ENCODE measurements around the gene RSF1. TPM values are rescaled to one million over a fixed set of nuclear protein-coding genes. Genes with fewer than 3 reads are reported as not detected.

Gene RSF1
- total RNA-seq, 1 donor from 2014 or later, result 68.8 TPM

DNA sequence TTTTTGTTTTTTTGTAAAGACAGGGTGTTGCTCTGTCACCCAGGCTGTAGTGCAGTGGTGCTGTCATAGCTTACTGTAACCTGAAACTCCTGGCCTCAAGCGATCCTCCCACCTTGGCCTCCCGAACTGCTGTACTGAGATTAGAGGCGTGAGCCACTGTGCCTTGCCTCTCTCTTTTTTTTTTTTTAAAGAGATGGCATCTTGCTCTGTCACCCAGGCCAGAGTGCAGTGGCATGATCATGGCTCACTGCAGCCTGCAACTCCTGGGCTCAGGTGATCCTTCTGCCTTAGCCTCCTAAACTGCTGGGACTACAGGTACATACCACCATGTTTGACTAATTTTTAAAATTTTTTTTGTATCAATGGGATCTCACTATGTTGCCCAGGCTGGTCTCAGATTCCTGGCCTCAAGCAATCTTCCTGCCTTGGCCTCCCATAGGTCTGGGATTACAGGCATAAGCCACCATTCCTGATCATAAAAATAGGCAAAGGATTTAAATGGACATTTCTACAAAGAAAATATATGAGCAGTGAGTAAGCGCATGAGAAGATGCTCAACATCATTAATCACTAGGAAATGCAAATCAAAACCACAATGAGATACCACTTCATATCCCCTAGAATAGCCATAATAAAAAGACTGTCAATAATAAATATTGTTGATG, 165.6 kb downstream of the RSF1 start:
- H3K27me3 Mint-ChIP-seq, result no peaks in the 10 kb centered on the region
- ChIA-PET POLR2A (interaction anchor here (0.6 to 0.7 kb wide), 2 partner anchors 41 to 499 kb away, joined by 3 read pairs; no protein-coding TSS in a partner anchor), CTCF (no interaction called here)
- H3K27ac Mint-ChIP-seq, result no peak overlapping the region
- no peak for DNase-seq
- H3K9me3 Mint-ChIP-seq, result no peaks in the 10 kb centered on the region
- no peaks in the 10 kb centered on the region for H3K36me3 Mint-ChIP-seq (ENCODE audit: low read depth)
- intact Hi-C loops (cut with micrococcal nuclease), result no loop called here
- TF ChIP-seq, protein P1, sequence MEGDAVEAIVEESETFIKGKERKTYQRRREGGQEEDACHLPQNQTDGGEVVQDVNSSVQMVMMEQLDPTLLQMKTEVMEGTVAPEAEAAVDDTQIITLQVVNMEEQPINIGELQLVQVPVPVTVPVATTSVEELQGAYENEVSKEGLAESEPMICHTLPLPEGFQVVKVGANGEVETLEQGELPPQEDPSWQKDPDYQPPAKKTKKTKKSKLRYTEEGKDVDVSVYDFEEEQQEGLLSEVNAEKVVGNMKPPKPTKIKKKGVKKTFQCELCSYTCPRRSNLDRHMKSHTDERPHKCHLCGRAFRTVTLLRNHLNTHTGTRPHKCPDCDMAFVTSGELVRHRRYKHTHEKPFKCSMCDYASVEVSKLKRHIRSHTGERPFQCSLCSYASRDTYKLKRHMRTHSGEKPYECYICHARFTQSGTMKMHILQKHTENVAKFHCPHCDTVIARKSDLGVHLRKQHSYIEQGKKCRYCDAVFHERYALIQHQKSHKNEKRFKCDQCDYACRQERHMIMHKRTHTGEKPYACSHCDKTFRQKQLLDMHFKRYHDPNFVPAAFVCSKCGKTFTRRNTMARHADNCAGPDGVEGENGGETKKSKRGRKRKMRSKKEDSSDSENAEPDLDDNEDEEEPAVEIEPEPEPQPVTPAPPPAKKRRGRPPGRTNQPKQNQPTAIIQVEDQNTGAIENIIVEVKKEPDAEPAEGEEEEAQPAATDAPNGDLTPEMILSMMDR (IDR thresholded peaks at IDR 0.05), result no peak
- ATAC-seq (ENCODE audit: low read depth), result no peak
- peaks cover 2% of the 10 kb centered on the region for H3K4me1 Mint-ChIP-seq
- H3K4me3 Mint-ChIP-seq, result no peak overlapping the region

DNA sequence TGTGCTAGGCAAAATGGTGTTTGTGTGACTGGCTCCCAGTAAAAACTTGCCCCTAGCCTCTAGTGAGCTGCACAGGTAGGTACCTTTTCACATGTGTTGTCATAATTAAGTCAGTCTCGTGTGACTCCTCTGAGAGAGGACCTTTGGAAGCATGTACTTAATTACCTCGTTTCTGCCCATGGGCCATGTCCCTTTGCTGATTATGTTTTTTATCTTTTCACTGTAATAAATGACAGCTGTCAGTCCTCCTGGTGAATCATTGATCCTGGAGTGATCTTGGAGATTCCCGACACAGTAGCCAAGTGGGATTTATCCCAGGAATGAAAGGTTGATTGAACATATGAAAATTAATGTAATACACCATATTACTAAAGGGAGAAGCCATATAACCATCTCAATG, 170.4 kb downstream of the RSF1 start:
- CTCF ChIA-PET, result no interaction called here
- no peak overlapping the region for H3K4me3 Mint-ChIP-seq
- DNase-seq (no peak), ATAC-seq (ENCODE audit: low read depth) (no peak)
- H3K4me1 Mint-ChIP-seq, result no peaks in the 10 kb centered on the region
- intact Hi-C loops (cut with micrococcal nuclease), result no loop called here
- TF ChIP-seq, protein P1 (IDR thresholded peaks at IDR 0.05), result no peak
- H3K27me3 Mint-ChIP-seq, result peaks cover 4% of the 10 kb centered on the region
- no peaks in the 10 kb centered on the region for H3K9me3 Mint-ChIP-seq
- no peak overlapping the region for H3K27ac Mint-ChIP-seq
- POLR2A ChIA-PET, result no interaction called here
- H3K36me3 Mint-ChIP-seq (ENCODE audit: low read depth), result no peaks in the 10 kb centered on the region

DNA sequence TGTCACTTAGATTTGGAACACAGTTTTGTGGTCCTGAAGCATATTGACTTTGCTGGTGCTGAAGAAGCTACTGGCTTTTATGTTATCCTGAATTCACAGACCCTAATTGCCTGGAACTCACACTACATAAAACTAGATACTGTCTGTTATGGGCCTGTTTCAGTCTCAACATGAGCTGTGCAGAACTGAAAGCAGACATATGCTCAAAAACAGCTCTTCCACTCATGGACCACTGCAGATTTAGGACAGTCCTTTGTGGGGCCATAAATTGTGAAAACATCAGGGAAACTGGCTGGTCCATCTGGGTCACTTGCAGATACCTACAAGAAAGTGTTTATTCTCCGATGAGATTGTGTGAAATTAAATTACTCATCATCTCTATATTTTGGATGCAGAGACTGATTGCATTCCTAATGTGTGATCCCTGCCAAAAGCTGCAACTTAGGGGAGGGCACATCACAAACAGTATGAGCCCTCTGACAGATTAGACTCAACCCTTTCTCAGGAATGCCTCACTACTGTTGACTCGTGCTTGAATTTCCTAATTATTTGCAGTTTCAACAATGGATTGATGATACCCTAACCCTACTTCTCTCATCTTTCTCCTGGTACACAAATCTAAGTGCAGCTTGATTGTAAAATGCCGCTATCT, 172.7 kb downstream of the RSF1 start:
- DNase-seq (no peak), ATAC-seq (ENCODE audit: low read depth) (no peak)
- H3K27ac Mint-ChIP-seq, result no peak overlapping the region
- H3K36me3 Mint-ChIP-seq (ENCODE audit: low read depth), result no peaks in the 10 kb centered on the region
- TF ChIP-seq, protein P1 (IDR thresholded peaks at IDR 0.05), result no peak
- ChIA-PET CTCF (interaction anchor here (1.0 kb wide), 1 partner anchor 99 kb away, joined by 3 read pairs; no protein-coding TSS in a partner anchor), POLR2A (no interaction called here)
- H3K27me3 Mint-ChIP-seq, result peaks cover 4% of the 10 kb centered on the region
- H3K9me3 Mint-ChIP-seq, result no peaks in the 10 kb centered on the region
- H3K4me3 Mint-ChIP-seq, result no peak overlapping the region
- intact Hi-C loops (cut with micrococcal nuclease), result no loop called here
- H3K4me1 Mint-ChIP-seq, result no peaks in the 10 kb centered on the region

DNA sequence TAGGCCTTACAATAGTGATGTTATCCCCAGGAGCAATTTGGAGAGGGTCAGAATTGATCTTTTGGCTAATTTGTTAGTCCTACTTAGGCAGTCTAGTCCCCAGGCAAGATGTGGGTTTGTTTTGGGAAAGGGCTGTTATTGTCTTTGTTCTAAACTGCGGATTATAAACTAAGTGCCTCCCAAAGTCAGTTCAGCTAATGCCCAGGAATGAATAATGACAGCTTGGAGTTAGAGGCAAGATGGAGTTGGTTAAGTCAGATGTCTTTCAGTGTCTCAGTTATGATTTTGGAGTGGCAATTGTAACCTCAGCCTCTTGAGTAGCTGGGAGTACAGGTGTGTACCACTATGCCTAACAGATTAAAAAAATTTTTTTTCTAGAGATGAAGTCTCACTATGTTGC, 175.6 kb downstream of the RSF1 start:
- DNase-seq, result no peak
- intact Hi-C loops (cut with micrococcal nuclease), result no loop called here
- ChIA-PET POLR2A (no interaction called here), CTCF (no interaction called here)
- H3K27ac Mint-ChIP-seq, result no peak overlapping the region
- H3K9me3 Mint-ChIP-seq, result no peaks in the 10 kb centered on the region
- H3K4me1 Mint-ChIP-seq, result no peaks in the 10 kb centered on the region
- no peak overlapping the region for H3K4me3 Mint-ChIP-seq
- TF ChIP-seq, protein P1 (IDR thresholded peaks at IDR 0.05), result no peak
- peaks cover 4% of the 10 kb centered on the region for H3K27me3 Mint-ChIP-seq
- no peaks in the 10 kb centered on the region for H3K36me3 Mint-ChIP-seq (ENCODE audit: low read depth)
- no peak for ATAC-seq (ENCODE audit: low read depth)

DNA sequence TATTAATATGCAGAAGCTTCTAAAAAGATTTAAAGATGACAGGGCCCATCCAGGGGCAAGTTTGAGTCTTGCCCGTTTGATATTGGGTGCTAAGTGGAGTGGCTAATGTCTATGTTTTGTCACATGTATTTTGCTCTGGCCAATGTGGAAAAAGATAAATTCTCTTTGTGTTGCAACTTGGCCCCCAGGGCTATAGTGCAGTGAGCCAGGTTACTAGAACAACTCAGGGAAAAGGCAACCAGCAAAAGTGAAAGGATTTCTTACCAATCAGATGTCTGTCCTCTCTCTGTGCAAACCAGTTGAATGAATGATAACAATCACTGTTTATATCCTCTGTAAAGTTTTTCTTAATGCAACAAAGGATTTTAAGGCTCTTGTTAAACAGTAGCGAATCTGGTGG, 178.3 kb downstream of the RSF1 start:
- ATAC-seq (ENCODE audit: low read depth) (no peak), DNase-seq (no peak)
- TF ChIP-seq, protein P1 (IDR thresholded peaks at IDR 0.05), result no peak
- no peak overlapping the region for H3K4me3 Mint-ChIP-seq
- ChIA-PET POLR2A (no interaction called here), CTCF (no interaction called here)
- peaks cover 4% of the 10 kb centered on the region for H3K27me3 Mint-ChIP-seq
- H3K9me3 Mint-ChIP-seq, result no peaks in the 10 kb centered on the region
- intact Hi-C loops (cut with micrococcal nuclease), result no loop called here
- H3K27ac Mint-ChIP-seq, result no peak overlapping the region
- H3K36me3 Mint-ChIP-seq (ENCODE audit: low read depth), result peaks cover 6% of the 10 kb centered on the region
- H3K4me1 Mint-ChIP-seq, result peaks cover 11% of the 10 kb centered on the region

Measured in activated B cell treated with CpG ODN at 0.5 μM for 24 hours (primary cell).